Measurements from ENCODE around the gene GRAP2.

GRCh38 chr22:39883057-39883456 is 17.8 kb upstream of the GRAP2 start:
- TF ChIP-seq CTCF (IDR thresholded peaks at IDR 0.05) (no peak), REST (IDR thresholded peaks at IDR 0.05; ENCODE audit: insufficient read depth in 1 of 2, low read depth in 2 of 2, low read length in 1 of 2) (no peak), TCF7L2 (IDR thresholded peaks at IDR 0.05; ENCODE audit: low read depth, low read length) (no peak), POLR2AphosphoS5 (IDR thresholded peaks at IDR 0.05; ENCODE audit: low read depth, low read length) (no peak)

Measured in Panc1 (cell line).